Naive thymus-derived CD4-positive, alpha-beta T cell (primary cell): Measurements from ENCODE around the gene FAM222A. TPM values are rescaled to one million over a fixed set of nuclear protein-coding genes. Genes with fewer than 3 reads are reported as not detected.

Source experiments
- ATAC-seq: fragments of 150-1000 bp; cut with Tn5 transposase; 2 replicates; pipeline ENCODE4 v1.10.0; 2021; ENCODE audit warnings: mild to moderate bottlenecking, moderate library complexity
- CTCF ChIA-PET: fragments of 350-600 bp; sonication (Branson Sonifier 250); formaldehyde crosslinking; loops from one replicate; lab custom pipeline; 2021; ENCODE audit warnings: antibody characterized with exemption; lab: Charles Lee
- POLR2A ChIA-PET: fragments of 350-600 bp; sonication (Branson Sonifier 250); formaldehyde crosslinking; loops from one replicate; lab custom pipeline; 2021; ENCODE audit warnings: antibody characterized with exemption, inconsistent platforms; lab: Charles Lee
- DNase-seq, 9 donors: peaks; one replicate each; pipeline versions ENCODE4 v3.0.0 to v3.0.0-alpha.2; 2020 to 2022; ENCODE audit warnings: mixed read lengths in 1 of 9
- H3K27ac ChIP-seq: one replicate; pipeline ENCODE4 v1.7.0; 2013; ENCODE audit warnings: mild to moderate bottlenecking, low read depth, low read length, moderate library complexity
- H3K27me3 ChIP-seq, 2 donors: one replicate each; pipeline ENCODE4 v1.7.0; 2013; ENCODE audit warnings: low read length in 2 of 2, mild to moderate bottlenecking in 2 of 2, moderate library complexity in 2 of 2; ENCODE audit not compliant: control insufficient read depth in 2 of 2, insufficient read depth in 2 of 2
- H3K36me3 ChIP-seq, 3 experiments: 1 replicate in 2 of 3; 2 replicates in 1 of 3; pipeline ENCODE4 v1.7.0; 2013; ENCODE audit warnings: low read length in 3 of 3, mild to moderate bottlenecking in 3 of 3, moderate library complexity in 1 of 3; ENCODE audit not compliant: insufficient read depth in 3 of 3, control insufficient read depth in 2 of 3
- H3K4me1 ChIP-seq, 2 donors: one replicate each; pipeline ENCODE4 v1.7.0; 2013; ENCODE audit warnings: low read length in 2 of 2, mild to moderate bottlenecking in 2 of 2, moderate library complexity in 1 of 2; ENCODE audit not compliant: control insufficient read depth in 2 of 2, insufficient read depth in 2 of 2
- H3K4me3 ChIP-seq: 2 replicates; pipeline ENCODE4 v1.7.0; 2013; ENCODE audit warnings: mild to moderate bottlenecking, low read length
- H3K9me3 ChIP-seq, 3 experiments: 1 replicate in 2 of 3; 2 replicates in 1 of 3; pipeline ENCODE4 v1.7.0; 2013; ENCODE audit warnings: low read length in 3 of 3; ENCODE audit not compliant: control insufficient read depth in 2 of 3
- H3K27ac Mint-ChIP-seq, 9 donors: one replicate each; pipeline ENCODE4 v1.8.0; 2020 to 2022; ENCODE audit warnings: mixed read lengths in 9 of 9, mild to moderate bottlenecking in 8 of 9, moderate library complexity in 5 of 9, inconsistent platforms in 2 of 9
- H3K27me3 Mint-ChIP-seq, 5 donors: one replicate each; pipeline ENCODE4 v1.8.0; 2021 to 2022; ENCODE audit warnings: mixed read lengths in 5 of 5, mild to moderate bottlenecking in 1 of 5
- H3K36me3 Mint-ChIP-seq, 5 donors: one replicate each; pipeline ENCODE4 v1.8.0; 2020 to 2022; ENCODE audit warnings: mixed read lengths in 5 of 5, mild to moderate bottlenecking in 3 of 5, inconsistent platforms in 1 of 5
- H3K4me1 Mint-ChIP-seq, 7 donors: one replicate each; pipeline ENCODE4 v1.8.0; 2020 to 2022; ENCODE audit warnings: mixed read lengths in 7 of 7, mild to moderate bottlenecking in 3 of 7, inconsistent platforms in 1 of 7
- H3K4me3 Mint-ChIP-seq, 10 donors: one replicate each; pipeline ENCODE4 v1.8.0; 2020 to 2022; ENCODE audit warnings: mild to moderate bottlenecking in 10 of 10, mixed read lengths in 10 of 10, moderate library complexity in 6 of 10, inconsistent platforms in 2 of 10
- H3K9me3 Mint-ChIP-seq, 11 donors: one replicate each; pipeline ENCODE4 v1.8.0; 2020 to 2022; ENCODE audit warnings: mixed read lengths in 11 of 11, mild to moderate bottlenecking in 4 of 11, inconsistent platforms in 1 of 11, moderate library complexity in 1 of 11
- intact Hi-C, 2 donors: fragments of 100-400 bp; cut with micrococcal nuclease; formaldehyde crosslinking; loops; one replicate each; pipeline ENCODE4 v1.15.1; 2023
- polyA plus RNA-seq, 2 donors: library from polyadenylated mRNA; unstranded; fragments of 300-500 nt; fragmentation: Illumina TruSeq; gene quantifications; one replicate each; pipeline ENCODE4 v1.2.3, GENCODE V29; 2021
- total RNA-seq, 6 experiments: library from RNA in 5 of 6; stranded (reverse) in 5 of 6; gene quantifications; 1 replicate in 5 of 6; 2 replicates in 1 of 6; pipeline ENCODE4 v1.2.3 and lab custom pipeline; 2021 to 2026

The FAM222A gene
- total and polyA plus RNA-seq, 7 experiments from 2014 or later = 0.08 to 1.6 (median 0.38) TPM

DNA sequence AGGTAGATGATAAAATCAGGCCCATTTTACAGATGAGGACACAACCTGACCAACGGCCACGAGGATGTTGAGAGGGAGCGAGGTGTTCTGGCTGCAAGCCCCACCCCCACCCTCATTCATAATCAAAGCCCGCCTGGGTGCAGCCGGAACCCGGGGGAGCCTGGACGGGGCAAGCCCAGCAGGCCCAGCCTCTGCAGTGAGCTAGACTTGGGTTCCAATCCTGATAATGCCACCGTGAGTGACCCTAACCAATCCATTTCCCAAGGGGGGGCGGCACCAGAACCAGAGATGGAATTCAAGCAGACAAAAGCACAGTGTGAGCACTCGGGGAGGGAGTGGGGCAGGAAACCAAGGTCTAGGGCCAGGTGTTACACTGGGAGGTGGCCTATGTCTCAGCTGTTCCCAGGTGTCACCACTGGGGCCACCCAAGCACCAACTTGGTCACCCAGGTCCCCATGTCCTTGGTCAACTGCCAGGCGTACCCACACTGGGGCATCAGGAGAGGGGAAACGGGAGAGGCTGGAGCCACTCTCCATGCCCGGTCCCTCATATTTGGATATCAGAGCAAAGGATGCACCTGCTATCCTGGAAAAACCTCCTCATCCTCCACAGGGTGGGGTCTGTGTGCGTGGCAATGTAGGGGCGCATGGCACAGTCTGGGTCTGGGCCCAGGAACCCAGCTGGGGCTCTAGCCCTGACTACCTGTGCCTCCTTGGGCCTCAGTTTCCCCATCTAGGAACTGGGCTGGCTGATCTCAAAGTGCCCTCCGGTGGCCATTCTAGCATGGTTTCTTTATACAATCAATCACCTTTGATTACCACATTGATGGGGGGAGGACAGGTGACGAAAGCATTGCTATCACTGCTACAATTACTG lies 58.4 kb downstream of the FAM222A start:
- intact Hi-C loops = no loop called here
- H3K27me3 Mint-ChIP-seq = peaks cover 0 to 4% (median 0%) of the 10 kb centered on the region in 5 donors
- H3K27ac Mint-ChIP-seq = no peak overlapping the region
- peaks cover 0 to 1% of the 10 kb centered on the region in 2 donors for H3K4me1 ChIP-seq
- H3K9me3 ChIP-seq = no peaks in the 10 kb centered on the region
- no peak overlapping the region for H3K4me3 ChIP-seq
- no peaks in the 10 kb centered on the region for H3K27me3 ChIP-seq
- CTCF ChIA-PET = interaction anchor here (0.8 to 3.6 kb wide), 2 partner anchors 174 to 253 kb away, joined by 4 to 27 read pairs; no protein-coding TSS in a partner anchor
- no peak overlapping the region for H3K27ac ChIP-seq
- DNase-seq (no peak), ATAC-seq (no peak)
- H3K36me3 ChIP-seq = no peaks in the 10 kb centered on the region
- H3K4me3 Mint-ChIP-seq = no peak overlapping the region
- H3K36me3 Mint-ChIP-seq = no peaks in the 10 kb centered on the region
- no peaks in the 10 kb centered on the region for H3K9me3 Mint-ChIP-seq
- peaks cover 0 to 15% (median 4%) of the 10 kb centered on the region in 7 donors for H3K4me1 Mint-ChIP-seq
- POLR2A ChIA-PET = no interaction called here

DNA sequence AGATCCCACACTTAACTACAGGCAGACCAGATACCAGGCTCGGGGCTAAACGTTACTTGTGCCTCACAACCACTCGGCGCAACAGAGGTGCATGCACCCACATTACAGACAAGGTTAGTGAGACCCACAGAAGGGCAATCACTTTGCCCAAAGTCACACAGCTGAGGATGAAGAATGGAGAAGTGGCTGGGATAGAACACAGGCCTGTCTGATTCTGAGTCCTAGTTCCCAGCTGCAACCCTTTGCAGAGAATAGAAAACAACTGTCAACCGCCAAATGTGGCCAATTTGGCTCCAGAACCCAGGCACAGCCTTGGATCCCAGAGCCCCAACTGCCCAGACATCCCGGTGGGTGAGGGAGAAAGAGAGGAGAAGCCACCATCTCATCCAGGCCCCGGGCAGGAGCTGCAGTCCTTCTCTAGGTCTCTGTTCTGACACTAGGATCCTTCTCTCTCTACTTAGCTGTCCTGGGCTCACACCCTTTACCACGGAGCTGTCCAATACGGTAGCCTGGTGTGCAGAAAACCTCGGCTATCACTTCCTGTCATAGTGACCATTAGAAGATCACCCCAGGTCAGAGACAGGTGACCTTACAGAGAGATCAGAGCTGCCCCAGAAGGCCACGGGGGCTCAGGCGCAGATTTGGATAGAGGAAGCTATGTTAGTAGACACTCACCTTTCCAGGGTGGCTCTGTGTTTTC lies 59.1 kb downstream of the FAM222A start:
- no peak for DNase-seq
- intact Hi-C loops = no loop called here
- Mint-ChIP-seq H3K9me3 (no peaks in the 10 kb centered on the region), H3K4me3 (peak overlapping the region in 1 of 10 donors; percentile 27), H3K27me3 (peaks cover 0 to 4% (median 0%) of the 10 kb centered on the region in 5 donors), H3K4me1 (peaks cover 5 to 22% (median 10%) of the 10 kb centered on the region in 7 donors), H3K36me3 (peaks cover 0 to 3% (median 0%) of the 10 kb centered on the region in 5 donors), H3K27ac (peak overlapping the region in 2 of 9 donors; percentile 61 to 62)
- CTCF ChIA-PET = interaction anchor here (0.7 to 3.6 kb wide), 3 partner anchors 175 to 340 kb away, joined by 3 to 27 read pairs (median 3); no protein-coding TSS in a partner anchor
- no peak for ATAC-seq
- H3K4me3 ChIP-seq = no peak overlapping the region
- no peaks in the 10 kb centered on the region for H3K27me3 ChIP-seq
- no peaks in the 10 kb centered on the region for H3K36me3 ChIP-seq
- peaks cover 0 to 4% of the 10 kb centered on the region in 2 donors for H3K4me1 ChIP-seq
- POLR2A ChIA-PET = no interaction called here
- H3K9me3 ChIP-seq = no peaks in the 10 kb centered on the region
- H3K27ac ChIP-seq = no peak overlapping the region

DNA sequence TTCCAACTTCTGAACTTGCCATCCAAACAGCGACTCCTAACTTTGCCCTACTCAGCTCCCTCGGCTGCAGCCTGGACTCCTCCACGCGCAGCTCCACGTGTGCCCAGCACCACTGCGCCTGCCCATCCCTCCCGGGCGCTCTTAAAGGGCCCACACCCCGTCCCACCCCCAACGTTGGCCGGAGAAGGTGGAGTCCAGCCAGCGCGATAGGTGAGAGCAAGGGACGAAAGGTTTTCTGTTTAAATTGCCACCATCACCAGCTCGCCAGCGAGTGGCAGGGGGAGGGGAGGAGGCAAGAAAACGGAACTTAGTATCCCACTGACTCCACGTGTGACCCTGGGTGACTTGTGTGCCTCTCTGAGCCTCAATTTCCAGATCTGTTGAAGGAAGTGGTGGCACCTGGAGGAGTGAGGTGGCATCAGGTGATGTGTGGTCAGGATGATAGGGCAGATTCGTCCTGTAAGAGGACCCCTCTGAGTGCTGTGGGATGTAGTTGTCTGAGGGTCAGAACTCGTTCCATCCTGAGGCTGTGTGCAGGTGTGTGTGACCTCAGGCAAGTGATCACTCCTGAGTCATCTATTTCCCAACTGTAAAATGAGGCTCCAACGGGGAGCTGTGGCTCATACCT lies 59.9 kb downstream of the FAM222A start:
- Mint-ChIP-seq H3K36me3 (peaks cover 0 to 3% (median 0%) of the 10 kb centered on the region in 5 donors), H3K4me1 (peaks cover 5 to 22% (median 10%) of the 10 kb centered on the region in 7 donors), H3K4me3 (peak overlapping the region in 2 of 10 donors; percentile 16 to 27), H3K27ac (peak overlapping the region in 1 of 9 donors; percentile 61), H3K9me3 (no peaks in the 10 kb centered on the region), H3K27me3 (peaks cover 0 to 4% (median 0%) of the 10 kb centered on the region in 5 donors)
- H3K36me3 ChIP-seq = no peaks in the 10 kb centered on the region
- POLR2A ChIA-PET = interaction anchor here (0.8 kb wide), 1 partner anchor 843 kb away, joined by 3 read pairs; no protein-coding TSS in a partner anchor
- no peak for DNase-seq
- no peak for ATAC-seq
- H3K4me3 ChIP-seq = no peak overlapping the region
- H3K27me3 ChIP-seq = no peaks in the 10 kb centered on the region
- no peak overlapping the region for H3K27ac ChIP-seq
- H3K4me1 ChIP-seq = peaks cover 0 to 4% of the 10 kb centered on the region in 2 donors
- intact Hi-C loops = loop anchor here in 1 of 2 donors (2.0 kb wide), 1 partner anchor 59 kb away; no protein-coding TSS in a partner anchor
- H3K9me3 ChIP-seq = no peaks in the 10 kb centered on the region
- CTCF ChIA-PET = interaction anchor here (0.7 to 3.6 kb wide), 3 partner anchors 176 to 341 kb away, joined by 3 to 27 read pairs (median 3); no protein-coding TSS in a partner anchor

- Histone ChIP-seq H3K27ac (no peak overlapping the region), H3K4me1 (peaks cover 0 to 4% of the 10 kb centered on the region in 2 donors), H3K9me3 (no peaks in the 10 kb centered on the region), H3K36me3 (no peaks in the 10 kb centered on the region), H3K27me3 (no peaks in the 10 kb centered on the region), H3K4me3 (no peak overlapping the region)
- DNase-seq = peak; percentile 43 to 71 (median 58)
- peaks cover 5 to 22% (median 10%) of the 10 kb centered on the region in 7 donors for H3K4me1 Mint-ChIP-seq
- H3K9me3 Mint-ChIP-seq = peaks cover 0 to 2% (median 0%) of the 10 kb centered on the region in 11 donors
- peaks cover 0 to 3% (median 0%) of the 10 kb centered on the region in 5 donors for H3K36me3 Mint-ChIP-seq
- no peak overlapping the region for H3K4me3 Mint-ChIP-seq
- peak; percentile 84 for ATAC-seq
- no peak overlapping the region for H3K27ac Mint-ChIP-seq
- POLR2A ChIA-PET = no interaction called here
- CTCF ChIA-PET = interaction anchor here (0.8 to 3.6 kb wide), 4 partner anchors 178 to 342 kb away, joined by 3 to 27 read pairs (median 4); no protein-coding TSS in a partner anchor
- intact Hi-C loops = loop anchor here (1.0 to 2.0 kb wide), 5 partner anchors 61 to 347 kb away; no protein-coding TSS in a partner anchor
- H3K27me3 Mint-ChIP-seq = peaks cover 0 to 4% (median 0%) of the 10 kb centered on the region in 5 donors
These were observed 61.7 kb downstream of the FAM222A start for GRCh38 chr12:109775172-109775881.

DNA sequence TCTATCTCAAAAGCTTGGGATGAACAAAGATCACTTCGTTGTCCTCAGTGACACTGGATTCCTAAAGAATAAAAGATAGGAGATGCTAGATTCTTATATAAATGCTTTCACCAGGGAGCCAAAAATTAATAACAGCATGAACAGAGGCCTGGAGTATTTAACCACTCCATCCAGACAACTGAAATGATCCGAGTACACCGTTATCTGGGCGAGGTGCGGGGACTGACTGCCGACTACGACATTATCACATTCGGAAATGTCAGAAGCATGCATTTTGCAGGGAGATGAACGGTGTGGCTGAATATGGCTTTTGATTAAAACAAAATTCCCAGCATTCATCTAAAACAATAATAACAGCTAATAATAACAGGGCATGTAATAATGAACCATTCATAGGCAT lies 63.0 kb downstream of the FAM222A start:
- Histone ChIP-seq H3K27me3 (no peaks in the 10 kb centered on the region), H3K9me3 (no peaks in the 10 kb centered on the region), H3K4me1 (peaks cover 0 to 4% of the 10 kb centered on the region in 2 donors), H3K27ac (no peak overlapping the region), H3K36me3 (no peaks in the 10 kb centered on the region), H3K4me3 (no peak overlapping the region)
- H3K27ac Mint-ChIP-seq = no peak overlapping the region
- H3K27me3 Mint-ChIP-seq = peaks cover 0 to 4% (median 0%) of the 10 kb centered on the region in 5 donors
- H3K36me3 Mint-ChIP-seq = peaks cover 0 to 3% (median 0%) of the 10 kb centered on the region in 5 donors
- CTCF ChIA-PET = interaction anchor here (1.0 to 1.8 kb wide), 3 partner anchors 179 to 348 kb away, joined by 3 to 4 read pairs (median 4); no protein-coding TSS in a partner anchor
- peaks cover 0 to 2% (median 0%) of the 10 kb centered on the region in 11 donors for H3K9me3 Mint-ChIP-seq
- POLR2A ChIA-PET = interaction anchor here (0.6 kb wide), 1 partner anchor 1600 kb away, joined by 3 read pairs; no protein-coding TSS in a partner anchor
- H3K4me1 Mint-ChIP-seq = peaks cover 5 to 22% (median 10%) of the 10 kb centered on the region in 7 donors
- H3K4me3 Mint-ChIP-seq = no peak overlapping the region
- DNase-seq (no peak), ATAC-seq (no peak)
- intact Hi-C loops = no loop called here
